ENCODE data around the gene AMELY. TPM values are rescaled to one million over a fixed set of nuclear protein-coding genes. Genes with fewer than 3 reads are reported as not detected.

The AMELY gene
- total and polyA plus RNA-seq, 2 of the 4 experiments (the other 2 are of a cell fraction): not detected

DNA sequence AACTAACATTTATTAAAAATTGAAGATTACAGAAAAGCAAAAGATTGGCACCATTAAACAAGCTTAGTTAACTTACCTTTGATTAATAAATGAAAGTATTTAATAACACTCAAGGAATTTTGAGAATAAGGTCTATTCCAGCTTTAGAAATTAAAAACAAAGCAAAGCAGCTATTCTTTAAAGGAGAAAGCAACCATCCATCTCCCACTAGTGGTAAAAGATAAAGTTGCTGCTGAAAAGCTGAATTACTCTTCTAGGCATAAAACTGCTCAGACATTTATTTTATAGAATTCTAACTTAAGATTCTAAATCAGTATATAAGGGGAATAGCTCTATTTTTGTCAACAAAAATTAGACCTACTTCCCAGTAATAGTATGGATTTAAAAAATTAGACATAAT, 36.1 kb upstream of the AMELY start:
- Histone ChIP-seq H2AFZ (replicated peaks; ENCODE audit: low read length, poor library complexity) (no peak overlapping the region), H2BK20ac (ENCODE audit: low read depth, low read length) (no peak overlapping the region), H2BK120ac (ENCODE audit: low read depth, low read length) (no peak overlapping the region), H3K27me3 (ENCODE audit: control insufficient read depth, insufficient read depth, low read length) (no peaks in the 10 kb centered on the region), H3K14ac (replicated peaks; ENCODE audit: low read depth, low read length) (no peak overlapping the region), H4K8ac (ENCODE audit: low read depth in 2 of 2, low read length in 2 of 2) (no peak overlapping the region), H3K4ac (ENCODE audit: low read depth, low read length) (no peak overlapping the region), H3K18ac (ENCODE audit: low read depth, low read length) (no peak overlapping the region), H3K9me3 (ENCODE audit: control insufficient read depth, insufficient read depth, low read length) (no peaks in the 10 kb centered on the region), H3K9ac (ENCODE audit: low read depth, low read length) (no peak overlapping the region), H3K56ac (ENCODE audit: extremely low read depth, insufficient read depth, low read length) (no peak overlapping the region), H3K4me1 (ENCODE audit: control insufficient read depth, insufficient read depth, low read length) (no peaks in the 10 kb centered on the region), H4K20me1 (ENCODE audit: insufficient read depth, low read length) (no peaks in the 10 kb centered on the region), H3K27ac (ENCODE audit: insufficient read depth, low read length) (no peak overlapping the region), H3K36me3 (ENCODE audit: control insufficient read depth, insufficient read depth, low read length) (no peaks in the 10 kb centered on the region), H4K5ac (ENCODE audit: low read depth, low read length) (no peak overlapping the region), H2AK5ac (ENCODE audit: low read depth, low read length) (no peak overlapping the region), H2AK9ac (replicated peaks; ENCODE audit: low read depth, low read length, poor library complexity) (no peak overlapping the region), H3K23ac (ENCODE audit: low read depth, low read length) (no peak overlapping the region), H3K9me1 (ENCODE audit: insufficient read depth, low read length) (no peaks in the 10 kb centered on the region), H3K4me2 (ENCODE audit: low read depth, low read length) (no peak overlapping the region), H3K4me3 (ENCODE audit: insufficient read depth, low read depth, low read length) (no peak overlapping the region), H3K79me1 (ENCODE audit: low read depth in 1 of 2, low read length in 2 of 2) (no peaks in the 10 kb centered on the region), H2BK5ac (ENCODE audit: low read depth, low read length, poor library complexity, severe bottlenecking) (no peak overlapping the region), H2BK15ac (ENCODE audit: low read depth, low read length) (no peak overlapping the region), H4K91ac (ENCODE audit: insufficient read depth, low read depth, low read length) (no peak overlapping the region)
- in situ Hi-C loops (cut with MboI; ENCODE audit: low sequenced_read_pairs): no loop called here
- DNase-seq (no peak), ATAC-seq (ENCODE audit: low read depth) (no peak)
- TF ChIP-seq CEBPB (IDR thresholded peaks at IDR 0.05; ENCODE audit: low read depth, low read length): no peak
- no peak for TF ChIP-seq MAZ (IDR thresholded peaks at IDR 0.05; ENCODE audit: borderline replicate concordance, low read depth, low read length)
- TF ChIP-seq MAFK (IDR thresholded peaks at IDR 0.05; ENCODE audit: low read depth, low read length): no peak
- TF ChIP-seq FOS (IDR thresholded peaks at IDR 0.05; ENCODE audit: low read depth, low read length): no peak
- ChIA-PET POLR2A (ENCODE audit: unreplicated experiment) (no interaction called here), CTCF (no interaction called here)
- dilution Hi-C loops (cut with HindIII; ENCODE audit: low sequenced_read_pairs, unreplicated experiment): no loop called here
- intact Hi-C loops (cut with micrococcal nuclease): no loop called here
- BruUV-seq (replicated peaks): no TSS peak
